SU-DHL-6 (cell line): ENCODE data around the gene ANKH.

Experiments
- EZH2phosphoT487 ChIP-seq: fragments of 200-600 bp; sonication (generic), shearing (Covaris generic); conservative IDR thresholded peaks from 2 replicates; pipeline ENCODE4 v1.6.1; 2018; ENCODE audit warnings: mild to moderate bottlenecking, antibody characterized with exemption, low read length, moderate library complexity, mixed read lengths
- TF ChIP-seq, protein P1 (sequence below): fragments of 200-600 bp; sonication (generic); IDR thresholded peaks from one replicate; pipeline ENCODE4 v1.5.1; 2017; ENCODE audit warnings: antibody characterized with exemption, mild to moderate bottlenecking, low read length, moderate library complexity; ENCODE audit not compliant: insufficient read depth, poor library complexity, severe bottlenecking

DNA sequence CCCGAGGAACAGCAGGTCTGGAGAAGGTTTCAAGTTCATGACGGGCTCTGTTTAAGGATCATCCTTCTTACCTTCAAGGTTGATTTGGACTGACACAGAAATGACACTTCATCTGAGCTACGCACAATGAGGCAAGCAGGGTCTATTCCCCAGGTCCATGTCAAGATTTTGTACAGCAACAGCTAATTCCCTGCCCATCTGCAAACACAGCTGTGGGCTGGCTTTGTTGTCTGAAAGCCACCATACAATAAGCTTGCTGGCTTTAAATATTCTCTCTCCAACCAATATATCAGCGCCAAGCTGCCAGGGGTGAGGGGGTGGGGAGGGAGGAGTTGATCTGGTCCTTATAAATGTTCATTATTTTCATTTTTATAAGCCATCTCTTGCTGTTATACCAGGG lies 115.1 kb downstream of the ANKH start:
- TF ChIP-seq, protein P1, sequence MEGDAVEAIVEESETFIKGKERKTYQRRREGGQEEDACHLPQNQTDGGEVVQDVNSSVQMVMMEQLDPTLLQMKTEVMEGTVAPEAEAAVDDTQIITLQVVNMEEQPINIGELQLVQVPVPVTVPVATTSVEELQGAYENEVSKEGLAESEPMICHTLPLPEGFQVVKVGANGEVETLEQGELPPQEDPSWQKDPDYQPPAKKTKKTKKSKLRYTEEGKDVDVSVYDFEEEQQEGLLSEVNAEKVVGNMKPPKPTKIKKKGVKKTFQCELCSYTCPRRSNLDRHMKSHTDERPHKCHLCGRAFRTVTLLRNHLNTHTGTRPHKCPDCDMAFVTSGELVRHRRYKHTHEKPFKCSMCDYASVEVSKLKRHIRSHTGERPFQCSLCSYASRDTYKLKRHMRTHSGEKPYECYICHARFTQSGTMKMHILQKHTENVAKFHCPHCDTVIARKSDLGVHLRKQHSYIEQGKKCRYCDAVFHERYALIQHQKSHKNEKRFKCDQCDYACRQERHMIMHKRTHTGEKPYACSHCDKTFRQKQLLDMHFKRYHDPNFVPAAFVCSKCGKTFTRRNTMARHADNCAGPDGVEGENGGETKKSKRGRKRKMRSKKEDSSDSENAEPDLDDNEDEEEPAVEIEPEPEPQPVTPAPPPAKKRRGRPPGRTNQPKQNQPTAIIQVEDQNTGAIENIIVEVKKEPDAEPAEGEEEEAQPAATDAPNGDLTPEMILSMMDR = no peak
- no peak for TF ChIP-seq EZH2phosphoT487
